GM18951 (cell line): ENCODE results near the gene C7orf25.

Source experiments
- POLR2A ChIP-seq: IDR thresholded peaks from 4 replicates; pipeline ENCODE4 v1.6.1; 2011; ENCODE audit warnings: mild to moderate bottlenecking; ENCODE audit not compliant: insufficient read length, insufficient read depth; ENCODE audit errors: extremely low read depth
- in situ Hi-C: fragments of 300-500 bp; cut with MboI; formaldehyde crosslinking; loops from one replicate; pipeline ENCODE4 v1.12.0; 2022; ENCODE audit warnings: low sequenced_read_pairs, mixed read lengths, inconsistent platforms; ENCODE audit not compliant: unreplicated experiment

C7orf25 gene

GRCh38 chr7:42880392-42880791 lies 31.5 kb downstream of the C7orf25 start:
- TF ChIP-seq POLR2A: no peak
- in situ Hi-C loops: no loop called here

DNA sequence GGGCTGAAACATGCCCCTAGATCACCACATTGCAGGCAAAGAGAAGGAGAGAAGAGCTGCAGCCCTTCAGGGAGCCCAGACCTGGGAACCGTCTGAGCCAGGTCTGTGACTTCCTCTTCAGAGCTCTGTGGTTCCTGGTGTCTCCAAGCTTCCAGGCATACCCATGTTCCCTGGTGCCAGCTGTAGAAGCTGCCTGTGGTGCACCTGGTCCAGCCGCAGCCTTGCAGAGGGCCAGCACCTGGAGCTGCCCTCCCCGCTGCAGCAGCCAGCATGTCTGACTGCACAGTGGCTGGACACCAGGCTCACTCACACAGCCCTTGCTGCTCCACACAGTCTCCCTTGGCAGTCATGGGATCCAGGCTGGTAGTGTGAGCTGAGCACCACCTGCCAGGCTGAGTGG lies 33.6 kb downstream of the C7orf25 start:
- in situ Hi-C loops: no loop called here
- no peak for TF ChIP-seq POLR2A

- TF ChIP-seq POLR2A: no peak
- in situ Hi-C loops: no loop called here
These were observed 34.0 kb downstream of the C7orf25 start for GRCh38 chr7:42877862-42878261.

GRCh38 chr7:42876182-42877068 lies 35.4 kb downstream of the C7orf25 start:
- in situ Hi-C loops: no loop called here
- no peak for TF ChIP-seq POLR2A

GRCh38 chr7:42869131-42870020 lies 42.5 kb downstream of the C7orf25 start:
- TF ChIP-seq POLR2A: no peak
- in situ Hi-C loops: no loop called here

- TF ChIP-seq POLR2A: no peak
- in situ Hi-C loops: no loop called here
These were observed 43.4 kb downstream of the C7orf25 start for GRCh38 chr7:42868480-42868879.
